ENCODE data around the gene TECR. TPM values are rescaled to one million over a fixed set of nuclear protein-coding genes. Genes with fewer than 3 reads are reported as not detected.
"Not testable (repeated sequence)": the region's sequence is repeated elsewhere in the genome, so short reads cannot be mapped to it uniquely, and the experiment has no call there.

TECR gene
- total and polyA plus RNA-seq, 2 donors, result 51.3 to 143 TPM

DNA sequence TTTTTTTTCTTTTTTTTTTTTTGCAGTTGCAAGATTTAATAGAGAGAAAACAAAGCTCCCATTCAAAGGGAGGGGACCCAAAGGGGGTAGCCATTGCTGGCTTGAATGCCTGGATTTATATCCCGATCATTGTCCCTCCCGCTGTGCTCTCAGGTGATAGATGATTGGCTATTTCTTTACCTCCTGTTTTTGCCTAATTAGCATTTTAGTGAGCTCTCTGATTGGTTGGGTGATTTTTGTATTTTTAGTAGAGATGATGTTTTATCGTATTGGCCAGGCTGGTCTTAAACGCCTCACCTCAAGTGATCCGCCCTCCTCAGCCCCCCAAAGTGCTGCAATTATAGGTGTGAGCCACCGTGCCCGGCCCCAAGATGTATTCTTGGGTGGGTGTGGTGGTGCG is 24.8 kb upstream of the TECR start:
- 96% methylated on average over 8 of the region's 8 CpGs for WGBS
- H3K36me3 ChIP-seq (ENCODE audit: control insufficient read depth in 2 of 2, insufficient read depth in 2 of 2, low read length in 1 of 2); H3K9me3 ChIP-seq (ENCODE audit: control insufficient read depth in 2 of 2, insufficient read depth in 1 of 2, low read length in 1 of 2); H3K27ac ChIP-seq (ENCODE audit: low read depth in 1 of 2, low read length in 1 of 2); H3K4me3 ChIP-seq (ENCODE audit: low read length in 2 of 2); H3K27me3 ChIP-seq (ENCODE audit: control insufficient read depth in 2 of 2, insufficient read depth in 1 of 2, low read length in 1 of 2); DNase-seq (ENCODE audit: low read depth in 6 of 9, low spot score in 9 of 9): not testable (repeated sequence)
- H3K4me1 ChIP-seq (ENCODE audit: control insufficient read depth in 2 of 2, insufficient read depth in 2 of 2, low read length in 2 of 2), result peaks cover 39 to 55% of the 10 kb centered on the region in 2 donors

DNA sequence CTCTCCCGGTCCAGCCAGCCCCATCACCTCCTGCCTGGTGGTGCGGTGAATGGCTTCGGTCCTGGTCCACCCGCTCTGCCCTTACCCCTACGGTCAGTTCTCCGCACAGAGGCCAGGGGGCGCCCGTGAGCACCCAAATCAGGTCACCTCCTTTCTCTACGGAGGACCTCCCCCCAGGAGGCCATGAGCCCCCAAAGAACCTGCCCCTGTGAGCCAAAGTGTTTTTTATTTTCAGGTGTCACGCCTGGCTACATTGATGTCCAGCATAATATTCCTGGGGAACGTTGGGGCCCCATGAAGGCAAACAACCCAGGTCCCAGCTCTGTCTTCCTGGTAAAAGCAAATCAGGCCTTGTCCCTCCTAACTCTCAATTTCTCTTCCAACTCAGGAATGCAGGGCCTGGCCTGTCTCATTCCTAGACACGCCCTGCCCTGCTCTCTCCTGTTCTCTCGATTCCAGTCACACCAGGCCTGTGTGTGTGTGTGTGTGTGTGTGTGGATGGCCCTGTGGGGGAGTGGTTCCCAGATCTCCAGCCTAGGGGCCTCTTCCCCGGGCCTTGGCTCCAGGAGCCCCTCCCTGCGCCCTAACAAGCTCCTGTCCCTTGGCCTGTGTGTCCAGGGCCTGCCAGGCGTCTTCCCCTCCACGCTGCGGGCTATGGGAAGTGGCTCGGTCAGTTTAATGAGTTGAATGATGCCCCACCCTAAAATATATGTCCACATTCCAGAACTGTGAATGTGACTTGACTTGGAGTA is 23.7 kb upstream of the TECR start:
- peak in 3 of 9 donors; percentile 68 to 86 (median 78) for DNase-seq (ENCODE audit: low read depth in 6 of 9, low spot score in 9 of 9)
- Histone ChIP-seq H3K36me3 (ENCODE audit: control insufficient read depth in 2 of 2, insufficient read depth in 2 of 2, low read length in 1 of 2) (no peaks in the 10 kb centered on the region), H3K9me3 (ENCODE audit: control insufficient read depth in 2 of 2, insufficient read depth in 1 of 2, low read length in 1 of 2) (no peaks in the 10 kb centered on the region), H3K27me3 (ENCODE audit: control insufficient read depth in 2 of 2, insufficient read depth in 1 of 2, low read length in 1 of 2) (no peaks in the 10 kb centered on the region), H3K4me3 (ENCODE audit: low read length in 2 of 2) (no peak overlapping the region), H3K4me1 (ENCODE audit: control insufficient read depth in 2 of 2, insufficient read depth in 2 of 2, low read length in 2 of 2) (peaks cover 39 to 65% of the 10 kb centered on the region in 2 donors), H3K27ac (ENCODE audit: low read depth in 1 of 2, low read length in 1 of 2) (peak overlapping the region; percentile 85 to 91)
- 53% methylated on average over 19 of the region's 19 CpGs for WGBS

DNA sequence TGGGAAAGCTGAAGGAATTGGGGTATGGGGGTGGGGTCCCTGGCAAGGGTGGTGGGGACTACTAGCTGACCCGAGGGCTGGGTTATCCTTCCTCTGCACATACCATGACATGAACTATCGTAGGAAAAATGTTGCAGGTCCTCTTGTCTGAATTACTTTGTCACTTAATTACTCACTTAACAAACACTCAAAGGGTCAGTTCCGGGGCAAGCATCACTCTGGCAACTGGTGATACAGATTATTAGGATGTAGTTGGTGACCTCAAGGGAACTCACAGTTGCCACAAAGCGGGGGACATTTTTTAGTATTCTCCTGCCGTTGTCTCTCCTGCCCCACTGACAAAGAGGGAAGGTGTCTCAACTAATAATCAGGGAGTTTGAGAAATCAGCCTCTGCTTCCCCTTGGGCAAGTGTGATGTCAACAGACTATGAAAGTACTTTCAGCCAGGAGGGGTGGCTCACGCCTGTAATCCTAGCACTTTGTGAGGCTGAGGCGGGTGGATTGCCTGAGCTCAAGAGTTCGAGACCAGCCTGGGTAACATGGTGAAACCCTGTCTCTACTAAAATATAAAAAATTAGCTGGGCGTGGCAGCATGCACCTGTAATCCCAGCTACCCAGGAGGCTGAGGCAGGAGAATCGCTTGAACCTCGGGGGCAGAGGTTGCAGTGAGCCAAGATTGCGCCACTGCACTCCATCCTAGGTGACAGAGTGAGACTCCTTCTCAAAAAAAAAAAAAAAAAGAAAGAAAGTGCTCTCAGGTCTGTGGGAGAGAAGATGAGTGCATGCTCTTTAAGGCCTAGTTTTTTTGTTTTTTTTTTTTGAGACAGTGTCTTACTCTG is 21.5 kb upstream of the TECR start:
- Histone ChIP-seq H3K4me1 (ENCODE audit: control insufficient read depth in 2 of 2, insufficient read depth in 2 of 2, low read length in 2 of 2) (peaks cover 39 to 62% of the 10 kb centered on the region in 2 donors), H3K4me3 (ENCODE audit: low read length in 2 of 2) (no peak overlapping the region), H3K9me3 (ENCODE audit: control insufficient read depth in 2 of 2, insufficient read depth in 1 of 2, low read length in 1 of 2) (no peaks in the 10 kb centered on the region), H3K27me3 (ENCODE audit: control insufficient read depth in 2 of 2, insufficient read depth in 1 of 2, low read length in 1 of 2) (no peaks in the 10 kb centered on the region), H3K27ac (ENCODE audit: low read depth in 1 of 2, low read length in 1 of 2) (peak overlapping the region; percentile 74 to 91), H3K36me3 (ENCODE audit: control insufficient read depth in 2 of 2, insufficient read depth in 2 of 2, low read length in 1 of 2) (no peaks in the 10 kb centered on the region)
- DNase-seq (ENCODE audit: low read depth in 6 of 9, low spot score in 9 of 9), result no peak
- WGBS, result 86% methylated on average over 12 of the region's 12 CpGs

DNA sequence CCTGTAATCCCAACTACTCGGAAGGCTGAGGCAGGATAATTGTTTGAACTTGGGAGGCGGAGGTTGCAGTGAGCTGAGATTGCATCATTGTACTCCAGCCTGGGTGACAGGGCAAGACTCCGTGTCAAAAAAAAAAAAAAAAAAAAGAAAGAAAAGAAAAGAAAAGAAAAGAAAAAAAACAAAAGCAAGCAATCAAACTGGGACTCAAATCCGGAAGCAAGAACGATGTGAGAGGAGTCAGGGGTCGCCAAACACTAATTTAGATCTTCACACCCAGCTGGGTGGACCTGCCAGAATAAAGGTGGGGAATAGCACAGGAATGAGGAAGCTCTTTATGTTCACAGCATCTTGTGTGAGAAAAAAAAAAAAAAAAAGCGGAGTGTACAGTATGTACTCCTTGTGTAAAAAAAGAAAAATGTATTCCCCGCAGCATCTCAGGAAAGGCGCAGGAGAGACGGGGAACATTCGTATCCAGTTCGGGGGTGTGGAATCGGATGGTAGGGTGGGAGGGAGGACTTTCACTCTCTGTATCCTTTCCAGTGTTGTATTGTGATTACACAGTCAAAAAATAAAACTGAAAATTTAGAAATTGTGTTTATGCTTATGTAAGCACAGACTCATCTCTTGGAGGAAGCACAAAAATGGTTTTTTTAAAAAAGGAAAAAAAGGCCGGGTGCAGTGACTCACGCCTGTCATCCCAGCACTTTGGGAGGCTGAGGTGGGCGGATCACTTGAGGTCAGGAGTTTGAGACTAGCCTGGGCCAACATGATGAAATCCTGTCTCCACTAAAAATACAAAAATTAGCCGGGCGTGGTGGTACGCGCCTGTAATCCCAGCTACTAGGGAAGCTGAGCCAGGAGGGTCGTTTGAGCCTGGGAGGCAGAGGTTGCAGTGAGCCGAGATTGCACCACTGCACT is 18.8 kb upstream of the TECR start:
- Histone ChIP-seq H3K4me3 (ENCODE audit: low read length in 2 of 2) (no peak overlapping the region), H3K27ac (ENCODE audit: low read depth in 1 of 2, low read length in 1 of 2) (peak overlapping the region in 1 of 2 donors; percentile 62), H3K4me1 (ENCODE audit: control insufficient read depth in 2 of 2, insufficient read depth in 2 of 2, low read length in 2 of 2) (peaks cover 44 to 64% of the 10 kb centered on the region in 2 donors), H3K27me3 (ENCODE audit: control insufficient read depth in 2 of 2, insufficient read depth in 1 of 2, low read length in 1 of 2) (no peaks in the 10 kb centered on the region), H3K9me3 (ENCODE audit: control insufficient read depth in 2 of 2, insufficient read depth in 1 of 2, low read length in 1 of 2) (no peaks in the 10 kb centered on the region), H3K36me3 (ENCODE audit: control insufficient read depth in 2 of 2, insufficient read depth in 2 of 2, low read length in 1 of 2) (peaks cover 16 to 20% of the 10 kb centered on the region in 2 donors)
- WGBS, result 84% methylated on average over 22 of the region's 22 CpGs
- no peak for DNase-seq (ENCODE audit: low read depth in 6 of 9, low spot score in 9 of 9)

DNA sequence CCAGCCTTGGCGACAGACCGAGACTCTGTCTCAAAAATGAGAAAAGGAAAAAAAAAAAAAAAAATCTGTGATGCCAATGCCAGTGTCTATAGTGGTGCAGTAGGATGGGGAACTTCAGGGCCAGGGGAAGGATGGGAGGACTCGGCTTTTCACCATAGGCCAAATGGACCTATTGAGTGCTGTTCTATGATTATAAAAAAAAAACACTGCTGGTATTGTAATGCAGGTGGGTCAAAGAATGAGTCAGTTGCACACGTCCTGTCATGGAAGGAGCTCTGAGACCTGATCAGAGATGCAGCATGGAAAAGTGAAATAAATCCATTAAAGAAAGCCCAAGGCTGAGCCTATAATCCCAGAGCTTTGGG is 18.2 kb upstream of the TECR start:
- peaks cover 44 to 64% of the 10 kb centered on the region in 2 donors for H3K4me1 ChIP-seq (ENCODE audit: control insufficient read depth in 2 of 2, insufficient read depth in 2 of 2, low read length in 2 of 2)
- no peaks in the 10 kb centered on the region for H3K9me3 ChIP-seq (ENCODE audit: control insufficient read depth in 2 of 2, insufficient read depth in 1 of 2, low read length in 1 of 2)
- no peak overlapping the region for H3K4me3 ChIP-seq (ENCODE audit: low read length in 2 of 2)
- 96% methylated on average over 4 of the region's 4 CpGs for WGBS
- peak overlapping the region in 1 of 2 donors; percentile 27 for H3K27ac ChIP-seq (ENCODE audit: low read depth in 1 of 2, low read length in 1 of 2)
- no peaks in the 10 kb centered on the region for H3K27me3 ChIP-seq (ENCODE audit: control insufficient read depth in 2 of 2, insufficient read depth in 1 of 2, low read length in 1 of 2)
- peaks cover 22 to 27% of the 10 kb centered on the region in 2 donors for H3K36me3 ChIP-seq (ENCODE audit: control insufficient read depth in 2 of 2, insufficient read depth in 2 of 2, low read length in 1 of 2)
- no peak for DNase-seq (ENCODE audit: low read depth in 6 of 9, low spot score in 9 of 9)

DNA sequence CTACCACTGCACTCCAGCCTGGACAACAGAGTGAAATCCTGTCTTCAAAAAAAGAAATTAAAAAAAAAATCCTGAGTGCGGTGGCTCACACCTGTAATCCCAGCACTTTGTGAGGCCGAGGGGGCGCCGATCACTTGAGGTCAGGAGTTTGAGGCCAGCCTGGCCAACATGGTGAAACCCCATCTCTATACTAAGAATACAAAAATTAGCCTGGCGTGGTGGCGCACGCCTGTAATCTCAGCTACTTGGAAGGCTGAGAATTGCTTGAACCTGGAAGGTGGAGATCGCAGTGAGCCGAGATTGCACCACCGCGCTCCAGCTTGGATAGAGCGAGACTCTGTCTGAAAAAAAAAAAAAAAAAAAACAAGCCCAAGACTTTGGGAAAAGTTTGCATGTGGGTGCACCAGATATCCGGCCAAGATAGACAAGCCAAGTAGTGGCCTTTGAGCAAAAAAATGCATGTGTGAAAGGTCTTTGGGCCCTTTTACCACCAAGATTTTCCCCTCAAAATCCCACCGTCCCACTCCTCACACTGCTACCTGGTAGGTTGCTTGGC is 16.9 kb upstream of the TECR start:
- H3K27ac ChIP-seq (ENCODE audit: low read depth in 1 of 2, low read length in 1 of 2), result no peak overlapping the region
- no peaks in the 10 kb centered on the region for H3K27me3 ChIP-seq (ENCODE audit: control insufficient read depth in 2 of 2, insufficient read depth in 1 of 2, low read length in 1 of 2)
- H3K36me3 ChIP-seq (ENCODE audit: control insufficient read depth in 2 of 2, insufficient read depth in 2 of 2, low read length in 1 of 2), result peaks cover 26 to 32% of the 10 kb centered on the region in 2 donors
- no peak for DNase-seq (ENCODE audit: low read depth in 6 of 9, low spot score in 9 of 9)
- H3K9me3 ChIP-seq (ENCODE audit: control insufficient read depth in 2 of 2, insufficient read depth in 1 of 2, low read length in 1 of 2), result no peaks in the 10 kb centered on the region
- WGBS, result 98% methylated on average over 14 of the region's 14 CpGs
- H3K4me3 ChIP-seq (ENCODE audit: low read length in 2 of 2), result no peak overlapping the region
- H3K4me1 ChIP-seq (ENCODE audit: control insufficient read depth in 2 of 2, insufficient read depth in 2 of 2, low read length in 2 of 2), result peaks cover 35 to 62% of the 10 kb centered on the region in 2 donors

DNA sequence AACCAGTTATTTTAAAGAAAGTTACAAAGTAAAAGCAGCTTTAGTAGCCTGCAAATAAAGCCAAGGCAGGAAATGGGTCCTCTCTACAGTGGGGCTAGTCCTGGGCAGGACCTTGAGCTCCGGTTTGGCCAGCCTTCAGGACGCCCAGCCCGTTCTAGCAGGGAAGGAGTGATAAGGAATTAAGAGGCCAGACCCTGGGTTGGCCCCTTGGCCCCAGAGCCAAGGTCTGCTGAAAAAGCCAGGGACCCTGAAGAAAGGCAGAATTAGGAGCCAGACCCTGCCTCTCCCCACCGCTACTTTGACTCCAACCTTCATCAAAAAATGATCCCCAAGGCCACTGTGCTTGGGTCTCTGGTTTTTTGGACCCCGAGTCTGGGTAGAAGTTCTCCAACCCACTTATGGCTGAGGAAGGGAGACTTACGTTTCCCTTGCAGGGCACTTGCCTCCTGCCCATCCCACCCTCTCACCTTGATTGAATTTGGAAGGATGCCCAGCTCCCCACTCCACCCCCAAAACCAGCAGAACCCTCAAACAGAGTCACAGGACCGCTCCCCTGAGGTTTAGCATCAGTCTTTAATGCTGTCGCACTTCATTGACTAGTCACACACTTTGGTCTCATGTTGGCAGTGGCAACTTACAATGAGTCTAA is 15.1 kb upstream of the TECR start:
- peaks cover 26 to 32% of the 10 kb centered on the region in 2 donors for H3K36me3 ChIP-seq (ENCODE audit: control insufficient read depth in 2 of 2, insufficient read depth in 2 of 2, low read length in 1 of 2)
- H3K4me3 ChIP-seq (ENCODE audit: low read length in 2 of 2), result peak overlapping the region in 1 of 2 donors; percentile 6
- peak overlapping the region in 1 of 2 donors; percentile 23 for H3K27ac ChIP-seq (ENCODE audit: low read depth in 1 of 2, low read length in 1 of 2)
- H3K9me3 ChIP-seq (ENCODE audit: control insufficient read depth in 2 of 2, insufficient read depth in 1 of 2, low read length in 1 of 2), result no peaks in the 10 kb centered on the region
- no peaks in the 10 kb centered on the region for H3K27me3 ChIP-seq (ENCODE audit: control insufficient read depth in 2 of 2, insufficient read depth in 1 of 2, low read length in 1 of 2)
- peaks cover 22 to 51% of the 10 kb centered on the region in 2 donors for H3K4me1 ChIP-seq (ENCODE audit: control insufficient read depth in 2 of 2, insufficient read depth in 2 of 2, low read length in 2 of 2)
- no peak for DNase-seq (ENCODE audit: low read depth in 6 of 9, low spot score in 9 of 9)
- WGBS, result 96% methylated on average over 8 of the region's 8 CpGs

DNA sequence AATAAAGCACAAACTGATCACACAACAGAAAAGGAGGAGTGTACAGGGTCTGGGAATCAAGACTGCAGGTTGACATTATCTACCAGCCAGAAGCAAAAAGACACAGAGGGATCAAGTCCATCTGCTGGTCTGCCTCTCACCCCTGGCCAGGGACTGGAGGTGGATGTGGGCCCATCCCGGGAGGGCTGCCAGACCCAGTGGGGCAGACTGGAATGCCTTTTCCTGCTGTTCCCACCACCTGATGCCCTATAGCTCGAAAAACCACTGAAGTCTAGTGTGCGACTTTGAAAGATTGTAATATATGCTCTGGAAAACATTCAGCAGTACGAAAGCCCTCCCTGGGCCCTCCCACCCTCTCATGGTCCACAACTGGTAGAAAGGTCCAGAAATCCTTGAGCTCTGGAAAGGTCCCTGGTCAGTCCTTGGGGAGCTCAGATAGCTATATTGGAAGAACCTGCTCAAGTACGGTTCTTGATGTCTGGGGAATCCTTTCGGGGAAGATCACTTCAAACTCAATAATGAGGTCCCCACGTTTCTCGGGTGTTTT is 13.8 kb upstream of the TECR start:
- 95% methylated on average over 8 of the region's 8 CpGs for WGBS
- H3K27me3 ChIP-seq (ENCODE audit: control insufficient read depth in 2 of 2, insufficient read depth in 1 of 2, low read length in 1 of 2), result no peaks in the 10 kb centered on the region
- no peak for DNase-seq (ENCODE audit: low read depth in 6 of 9, low spot score in 9 of 9)
- H3K4me1 ChIP-seq (ENCODE audit: control insufficient read depth in 2 of 2, insufficient read depth in 2 of 2, low read length in 2 of 2), result peaks cover 25 to 49% of the 10 kb centered on the region in 2 donors
- peaks cover 0 to 4% of the 10 kb centered on the region in 2 donors for H3K9me3 ChIP-seq (ENCODE audit: control insufficient read depth in 2 of 2, insufficient read depth in 1 of 2, low read length in 1 of 2)
- H3K36me3 ChIP-seq (ENCODE audit: control insufficient read depth in 2 of 2, insufficient read depth in 2 of 2, low read length in 1 of 2), result peaks cover 26 to 32% of the 10 kb centered on the region in 2 donors
- H3K4me3 ChIP-seq (ENCODE audit: low read length in 2 of 2), result peak overlapping the region in 1 of 2 donors; percentile 70
- H3K27ac ChIP-seq (ENCODE audit: low read depth in 1 of 2, low read length in 1 of 2), result peak overlapping the region in 1 of 2 donors; percentile 28
